Panc1 (cell line): Measurements from ENCODE around the gene ARHGAP8.

Source experiments
- POLR2AphosphoS5 ChIP-seq: IDR thresholded peaks from 2 replicates; pipeline ENCODE4 v1.6.1; 2012; ENCODE audit warnings: mild to moderate bottlenecking, low read depth, low read length, moderate library complexity
- TF ChIP-seq, protein P1 (sequence below): fragments of 450-650 bp; IDR thresholded peaks from 2 replicates; pipeline ENCODE4 v1.5.1; 2017; ENCODE audit warnings: mild to moderate bottlenecking

GRCh38 chr22:44795701-44796630 lies 43.6 kb downstream of the ARHGAP8 start:
- TF ChIP-seq, protein P1, sequence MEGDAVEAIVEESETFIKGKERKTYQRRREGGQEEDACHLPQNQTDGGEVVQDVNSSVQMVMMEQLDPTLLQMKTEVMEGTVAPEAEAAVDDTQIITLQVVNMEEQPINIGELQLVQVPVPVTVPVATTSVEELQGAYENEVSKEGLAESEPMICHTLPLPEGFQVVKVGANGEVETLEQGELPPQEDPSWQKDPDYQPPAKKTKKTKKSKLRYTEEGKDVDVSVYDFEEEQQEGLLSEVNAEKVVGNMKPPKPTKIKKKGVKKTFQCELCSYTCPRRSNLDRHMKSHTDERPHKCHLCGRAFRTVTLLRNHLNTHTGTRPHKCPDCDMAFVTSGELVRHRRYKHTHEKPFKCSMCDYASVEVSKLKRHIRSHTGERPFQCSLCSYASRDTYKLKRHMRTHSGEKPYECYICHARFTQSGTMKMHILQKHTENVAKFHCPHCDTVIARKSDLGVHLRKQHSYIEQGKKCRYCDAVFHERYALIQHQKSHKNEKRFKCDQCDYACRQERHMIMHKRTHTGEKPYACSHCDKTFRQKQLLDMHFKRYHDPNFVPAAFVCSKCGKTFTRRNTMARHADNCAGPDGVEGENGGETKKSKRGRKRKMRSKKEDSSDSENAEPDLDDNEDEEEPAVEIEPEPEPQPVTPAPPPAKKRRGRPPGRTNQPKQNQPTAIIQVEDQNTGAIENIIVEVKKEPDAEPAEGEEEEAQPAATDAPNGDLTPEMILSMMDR: no peak
- TF ChIP-seq POLR2AphosphoS5: no peak
